ENCODE results near the gene RBM4. TPM values are rescaled to one million over a fixed set of nuclear protein-coding genes. Genes with fewer than 3 reads are reported as not detected.

RBM4 gene
- total RNA-seq, 1 donor from 2014 or later = 98.9 TPM

DNA sequence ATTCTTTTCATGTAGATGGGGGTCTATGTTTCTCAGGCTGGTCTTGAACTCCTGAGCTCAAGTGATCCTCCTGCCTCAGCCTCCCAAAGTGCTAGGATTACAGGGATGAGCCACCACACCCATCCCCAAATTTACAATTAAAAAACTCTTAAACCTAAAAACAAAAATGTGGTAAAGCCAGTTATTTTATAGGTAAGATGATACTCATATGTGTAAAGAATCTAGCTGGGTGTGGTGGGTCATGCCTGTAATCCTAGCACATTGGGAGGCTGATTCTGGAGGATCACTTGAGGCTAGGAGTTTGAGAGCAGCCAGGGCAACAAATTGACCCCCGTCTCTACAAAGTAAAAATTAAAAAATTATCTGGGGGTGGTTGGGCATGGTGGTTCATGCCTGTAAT lies 26.0 kb upstream of the RBM4 start:
- Histone ChIP-seq H3K4me3 (no peak overlapping the region), H3K4me1 (peaks cover 7% of the 10 kb centered on the region), H3K36me3 (no peaks in the 10 kb centered on the region), H3K27ac (no peak overlapping the region), H3K9me3 (no peaks in the 10 kb centered on the region), H3K27me3 (no peaks in the 10 kb centered on the region)
- TF ChIP-seq, protein P1, sequence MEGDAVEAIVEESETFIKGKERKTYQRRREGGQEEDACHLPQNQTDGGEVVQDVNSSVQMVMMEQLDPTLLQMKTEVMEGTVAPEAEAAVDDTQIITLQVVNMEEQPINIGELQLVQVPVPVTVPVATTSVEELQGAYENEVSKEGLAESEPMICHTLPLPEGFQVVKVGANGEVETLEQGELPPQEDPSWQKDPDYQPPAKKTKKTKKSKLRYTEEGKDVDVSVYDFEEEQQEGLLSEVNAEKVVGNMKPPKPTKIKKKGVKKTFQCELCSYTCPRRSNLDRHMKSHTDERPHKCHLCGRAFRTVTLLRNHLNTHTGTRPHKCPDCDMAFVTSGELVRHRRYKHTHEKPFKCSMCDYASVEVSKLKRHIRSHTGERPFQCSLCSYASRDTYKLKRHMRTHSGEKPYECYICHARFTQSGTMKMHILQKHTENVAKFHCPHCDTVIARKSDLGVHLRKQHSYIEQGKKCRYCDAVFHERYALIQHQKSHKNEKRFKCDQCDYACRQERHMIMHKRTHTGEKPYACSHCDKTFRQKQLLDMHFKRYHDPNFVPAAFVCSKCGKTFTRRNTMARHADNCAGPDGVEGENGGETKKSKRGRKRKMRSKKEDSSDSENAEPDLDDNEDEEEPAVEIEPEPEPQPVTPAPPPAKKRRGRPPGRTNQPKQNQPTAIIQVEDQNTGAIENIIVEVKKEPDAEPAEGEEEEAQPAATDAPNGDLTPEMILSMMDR (IDR thresholded peaks at IDR 0.05) = no peak
- intact Hi-C loops (cut with DNase I) = no loop called here
- no peak for DNase-seq
- ATAC-seq = no peak

DNA sequence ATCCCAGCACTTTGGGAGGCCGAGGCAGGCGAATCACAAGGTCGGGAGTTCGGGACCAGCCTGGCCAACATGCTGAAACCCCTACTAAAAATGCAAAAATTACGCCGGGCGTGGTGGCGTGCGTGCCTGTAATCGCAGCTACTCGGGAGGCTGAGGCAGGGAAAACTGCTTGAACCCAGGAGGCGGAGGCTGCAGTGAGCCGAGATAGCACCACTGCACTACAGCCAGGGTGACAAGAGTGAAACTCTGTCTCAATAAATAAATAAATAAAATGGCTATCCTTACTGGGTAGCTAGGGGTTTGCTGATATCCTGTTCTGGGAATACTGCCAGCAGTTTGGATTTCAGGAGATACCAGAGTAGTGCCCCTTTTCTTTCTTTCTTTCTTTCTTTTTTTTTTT lies 24.4 kb upstream of the RBM4 start:
- Histone ChIP-seq H3K27ac (no peak overlapping the region), H3K36me3 (no peaks in the 10 kb centered on the region), H3K4me3 (no peak overlapping the region), H3K4me1 (peaks cover 16% of the 10 kb centered on the region), H3K9me3 (no peaks in the 10 kb centered on the region), H3K27me3 (no peaks in the 10 kb centered on the region)
- no peak for ATAC-seq
- TF ChIP-seq, protein P1 (IDR thresholded peaks at IDR 0.05) = no peak
- no peak for DNase-seq
- intact Hi-C loops (cut with DNase I) = no loop called here

DNA sequence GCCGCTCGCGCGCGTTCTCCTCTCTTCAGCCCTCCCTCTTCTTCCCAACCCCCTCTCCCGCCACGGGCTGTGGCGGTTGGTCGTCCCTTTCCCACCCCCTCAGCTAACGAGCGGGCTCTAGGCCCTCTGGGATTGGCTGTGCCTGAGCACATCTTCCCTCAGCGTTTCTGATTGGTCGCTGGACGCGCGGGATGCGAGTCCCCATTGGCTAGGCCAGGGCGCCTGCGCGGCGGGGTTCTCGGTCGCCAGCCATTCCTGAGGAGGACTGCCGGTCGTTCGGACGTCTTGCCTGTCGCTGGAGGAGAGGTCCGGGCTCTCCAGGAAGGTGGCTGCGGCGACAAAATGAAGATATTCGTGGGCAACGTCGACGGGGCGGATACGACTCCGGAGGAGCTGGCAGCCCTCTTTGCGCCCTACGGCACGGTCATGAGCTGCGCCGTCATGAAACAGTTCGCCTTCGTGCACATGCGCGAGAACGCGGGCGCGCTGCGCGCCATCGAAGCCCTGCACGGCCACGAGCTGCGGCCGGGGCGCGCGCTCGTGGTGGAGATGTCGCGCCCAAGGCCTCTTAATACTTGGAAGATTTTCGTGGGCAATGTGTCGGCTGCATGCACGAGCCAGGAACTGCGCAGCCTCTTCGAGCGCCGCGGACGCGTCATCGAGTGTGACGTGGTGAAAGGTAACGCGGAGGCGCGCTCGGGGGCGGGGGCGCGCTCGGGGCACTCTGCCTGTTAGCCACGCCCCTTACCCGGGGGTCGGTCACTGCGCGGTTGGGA lies 21.9 kb upstream of the RBM4 start, which contains the start of gene RBM14:
TSS of gene RBM14 (plus strand) at position 252 of the 776 bp plus-strand sequence. CDS start at position 343, 91 bp downstream.
- H3K4me1 ChIP-seq = peaks cover 39% of the 10 kb centered on the region
- peak within 1 kb of the TSS; percentile 71 for H3K4me3 ChIP-seq
- no peaks in the 10 kb centered on the region for H3K9me3 ChIP-seq
- peak; percentile 97 for ATAC-seq
- DNase-seq = peak; percentile 99
- TF ChIP-seq, protein P1 (IDR thresholded peaks at IDR 0.05) = no peak
- H3K36me3 ChIP-seq = no peaks in the 10 kb centered on the region
- intact Hi-C loops (cut with DNase I) = no loop called here
- no peaks in the 10 kb centered on the region for H3K27me3 ChIP-seq
- H3K27ac ChIP-seq = peak within 1 kb of the TSS; percentile 94

DNA sequence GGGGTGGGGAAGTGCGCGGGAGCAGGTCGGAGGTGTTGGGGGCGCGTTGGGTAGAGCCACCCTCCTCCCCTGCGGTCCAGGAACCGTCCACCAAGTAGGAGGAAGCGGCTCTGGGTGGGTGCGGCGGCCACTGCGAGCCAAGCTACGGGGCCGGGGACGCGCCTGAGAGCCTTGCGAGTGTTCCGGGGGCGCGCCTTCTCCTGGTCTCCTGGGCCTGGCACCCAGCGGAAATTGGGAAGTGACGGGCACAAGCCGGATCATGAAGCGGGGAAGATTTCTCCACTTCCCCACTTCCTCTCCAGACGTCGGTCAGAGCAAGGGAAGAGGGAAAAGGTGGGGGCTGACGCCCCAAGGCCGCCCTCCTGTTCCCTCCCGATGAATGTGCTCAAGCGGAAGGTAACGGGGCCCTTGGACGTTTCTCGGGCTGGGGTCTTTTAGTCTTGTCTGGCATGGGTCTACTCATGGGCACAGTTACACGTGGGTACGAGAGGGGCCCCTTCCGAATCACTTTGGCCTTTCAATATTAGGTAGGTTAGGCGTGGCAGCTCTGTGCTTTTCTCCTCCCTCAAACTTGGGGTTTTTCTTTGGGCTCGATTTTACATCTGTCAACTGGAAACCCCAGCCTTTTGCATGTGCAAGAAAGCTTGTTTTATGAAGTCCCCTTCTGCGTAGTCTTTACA lies 21.2 kb upstream of the RBM4 start:
- H3K36me3 ChIP-seq = no peaks in the 10 kb centered on the region
- TF ChIP-seq, protein P1 (IDR thresholded peaks at IDR 0.05) = no peak
- H3K9me3 ChIP-seq = no peaks in the 10 kb centered on the region
- peak overlapping the region; percentile 94 for H3K27ac ChIP-seq
- H3K4me1 ChIP-seq = peaks cover 43% of the 10 kb centered on the region
- intact Hi-C loops (cut with DNase I) = no loop called here
- peak; percentile 92 for DNase-seq
- no peaks in the 10 kb centered on the region for H3K27me3 ChIP-seq
- ATAC-seq = peak; percentile 72
- peak overlapping the region; percentile 71 for H3K4me3 ChIP-seq

DNA sequence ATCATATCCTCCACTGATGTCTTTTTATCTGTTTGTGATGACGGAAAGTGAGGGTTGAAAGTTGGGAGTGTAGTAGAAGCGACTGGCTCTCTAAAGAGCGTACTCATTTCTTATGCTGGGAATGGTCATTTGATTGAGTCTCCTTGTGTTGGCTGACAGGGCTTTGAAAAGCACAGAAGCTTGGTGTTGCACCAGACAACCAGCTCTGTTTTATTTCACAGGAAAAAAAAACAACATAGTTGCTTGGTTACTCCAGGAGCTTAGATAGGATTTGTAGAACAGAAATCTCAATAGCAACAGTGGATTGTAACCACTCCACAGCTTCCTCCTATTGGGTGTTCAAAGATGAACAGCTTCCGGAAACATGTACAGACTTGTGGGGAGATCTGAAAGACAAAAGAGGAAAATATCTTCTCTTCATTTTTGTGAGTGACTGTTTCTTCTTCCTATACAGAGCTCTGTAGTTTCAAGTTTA lies 19.4 kb upstream of the RBM4 start:
- peaks cover 56% of the 10 kb centered on the region for H3K4me1 ChIP-seq
- no peak for DNase-seq
- H3K4me3 ChIP-seq = peak overlapping the region; percentile 71
- H3K9me3 ChIP-seq = no peaks in the 10 kb centered on the region
- H3K27ac ChIP-seq = peak overlapping the region; percentile 94
- peaks cover 12% of the 10 kb centered on the region for H3K36me3 ChIP-seq
- TF ChIP-seq, protein P1 (IDR thresholded peaks at IDR 0.05) = no peak
- no peak for ATAC-seq
- intact Hi-C loops (cut with DNase I) = no loop called here
- H3K27me3 ChIP-seq = no peaks in the 10 kb centered on the region
